ENCODE measurements around the gene DTX2. TPM values are rescaled to one million over a fixed set of nuclear protein-coding genes. Genes with fewer than 3 reads are reported as not detected.
"Not testable (repeated sequence)": the region's sequence is repeated elsewhere in the genome, so short reads cannot be mapped to it uniquely, and the experiment has no call there.

DTX2 gene
- total RNA-seq, 2 donors from 2014 or later, result 61.7 to 91.1 TPM

- H3K36me3 ChIP-seq; H3K9me3 ChIP-seq; H3K27me3 ChIP-seq; DNase-seq; H3K4me1 ChIP-seq; intact Hi-C loops (cut with DNase I); H3K4me3 ChIP-seq; H3K9ac ChIP-seq (ENCODE audit: low read depth in 2 of 2, low read length in 2 of 2); H3K27ac ChIP-seq: not testable (repeated sequence)
Observed at GRCh38 chr7:76482660-76483059, 21.2 kb downstream of the DTX2 start.

GRCh38 chr7:76483081-76483480, 21.6 kb downstream of the DTX2 start:
- intact Hi-C loops (cut with DNase I); DNase-seq: not testable (repeated sequence)

GRCh38 chr7:76484456-76484855, 22.9 kb downstream of the DTX2 start:
- intact Hi-C loops (cut with DNase I); H3K27me3 ChIP-seq; H3K9ac ChIP-seq (ENCODE audit: low read depth in 2 of 2, low read length in 2 of 2); DNase-seq; H3K36me3 ChIP-seq; H3K4me3 ChIP-seq; H3K9me3 ChIP-seq; H3K27ac ChIP-seq; H3K4me1 ChIP-seq: not testable (repeated sequence)

More at GRCh38 chr7:76483081-76483480, 21.6 kb downstream of the DTX2 start:
- H3K9me3 ChIP-seq; H3K27me3 ChIP-seq; H3K4me3 ChIP-seq; H3K4me1 ChIP-seq; H3K36me3 ChIP-seq; H3K27ac ChIP-seq; H3K9ac ChIP-seq (ENCODE audit: low read depth in 2 of 2, low read length in 2 of 2): not testable (repeated sequence)

- H3K27me3 ChIP-seq; H3K36me3 ChIP-seq; H3K9me3 ChIP-seq; H3K4me1 ChIP-seq; H3K4me3 ChIP-seq; H3K27ac ChIP-seq; intact Hi-C loops (cut with DNase I); DNase-seq; H3K9ac ChIP-seq (ENCODE audit: low read depth in 2 of 2, low read length in 2 of 2): not testable (repeated sequence)
Observed at GRCh38 chr7:76485822-76486610, 24.5 kb downstream of the DTX2 start.

- H3K27me3 ChIP-seq; H3K36me3 ChIP-seq; H3K4me1 ChIP-seq; intact Hi-C loops (cut with DNase I); H3K9me3 ChIP-seq; DNase-seq; H3K9ac ChIP-seq (ENCODE audit: low read depth in 2 of 2, low read length in 2 of 2); H3K4me3 ChIP-seq; H3K27ac ChIP-seq: not testable (repeated sequence)
Observed at GRCh38 chr7:76486618-76487017, 25.1 kb downstream of the DTX2 start.

- H3K4me1 ChIP-seq; intact Hi-C loops (cut with DNase I); H3K9ac ChIP-seq (ENCODE audit: low read depth in 2 of 2, low read length in 2 of 2); H3K9me3 ChIP-seq; H3K36me3 ChIP-seq; H3K4me3 ChIP-seq; DNase-seq; H3K27ac ChIP-seq; H3K27me3 ChIP-seq: not testable (repeated sequence)
Observed at GRCh38 chr7:76487969-76488368, 26.5 kb downstream of the DTX2 start.

- H3K36me3 ChIP-seq; H3K9me3 ChIP-seq; H3K4me3 ChIP-seq; H3K27me3 ChIP-seq; H3K9ac ChIP-seq (ENCODE audit: low read depth in 2 of 2, low read length in 2 of 2); intact Hi-C loops (cut with DNase I); H3K4me1 ChIP-seq; DNase-seq; H3K27ac ChIP-seq: not testable (repeated sequence)
Observed at GRCh38 chr7:76492139-76492538, 30.6 kb downstream of the DTX2 start.

- H3K36me3 ChIP-seq; DNase-seq; H3K9ac ChIP-seq (ENCODE audit: low read depth in 2 of 2, low read length in 2 of 2); H3K4me3 ChIP-seq; intact Hi-C loops (cut with DNase I); H3K4me1 ChIP-seq; H3K27me3 ChIP-seq; H3K9me3 ChIP-seq; H3K27ac ChIP-seq: not testable (repeated sequence)
Observed at GRCh38 chr7:76495717-76496116, 34.2 kb downstream of the DTX2 start.

GRCh38 chr7:76497918-76498582, 36.5 kb downstream of the DTX2 start:
- H3K4me1 ChIP-seq; H3K9ac ChIP-seq (ENCODE audit: low read depth in 2 of 2, low read length in 2 of 2); H3K9me3 ChIP-seq; H3K27me3 ChIP-seq; H3K27ac ChIP-seq; H3K4me3 ChIP-seq; intact Hi-C loops (cut with DNase I); H3K36me3 ChIP-seq; DNase-seq: not testable (repeated sequence)

- H3K9me3 ChIP-seq; H3K36me3 ChIP-seq; DNase-seq; H3K4me3 ChIP-seq; H3K27ac ChIP-seq; H3K27me3 ChIP-seq; H3K4me1 ChIP-seq; intact Hi-C loops (cut with DNase I); H3K9ac ChIP-seq (ENCODE audit: low read depth in 2 of 2, low read length in 2 of 2): not testable (repeated sequence)
Observed at GRCh38 chr7:76498583-76499200, 37.2 kb downstream of the DTX2 start.

GRCh38 chr7:76499201-76499923, 37.9 kb downstream of the DTX2 start:
- H3K4me1 ChIP-seq; H3K9ac ChIP-seq (ENCODE audit: low read depth in 2 of 2, low read length in 2 of 2); H3K27me3 ChIP-seq; intact Hi-C loops (cut with DNase I); H3K27ac ChIP-seq; H3K4me3 ChIP-seq; H3K9me3 ChIP-seq; DNase-seq; H3K36me3 ChIP-seq: not testable (repeated sequence)

GRCh38 chr7:76499924-76500241, 38.4 kb downstream of the DTX2 start:
- H3K4me1 ChIP-seq; H3K4me3 ChIP-seq; H3K36me3 ChIP-seq; H3K9me3 ChIP-seq; DNase-seq; H3K27ac ChIP-seq; H3K27me3 ChIP-seq; H3K9ac ChIP-seq (ENCODE audit: low read depth in 2 of 2, low read length in 2 of 2): not testable (repeated sequence)
- intact Hi-C loops (cut with DNase I), result loop anchor here (10.0 kb wide), 1 partner anchor 495 kb away; no protein-coding TSS in a partner anchor

GRCh38 chr7:76502224-76502623, 40.7 kb downstream of the DTX2 start:
- not testable (repeated sequence) for H3K9ac ChIP-seq (ENCODE audit: low read depth in 2 of 2, low read length in 2 of 2); H3K4me1 ChIP-seq; H3K27ac ChIP-seq; H3K4me3 ChIP-seq; H3K27me3 ChIP-seq; H3K36me3 ChIP-seq; DNase-seq; H3K9me3 ChIP-seq
- intact Hi-C loops (cut with DNase I), result loop anchor here (10.0 kb wide), 1 partner anchor 493 kb away; no protein-coding TSS in a partner anchor
